Astrocyte of the spinal cord (primary cell): ENCODE results near the gene PLET1.

Source experiments
- DNase-seq: peaks from one replicate; pipeline ENCODE4 v3.0.0; 2011; ENCODE audit warnings: low read depth, low spot score
- H3K4me3 ChIP-seq: 2 replicates; pipeline ENCODE4 v1.5.1; 2011; ENCODE audit warnings: low read depth, mild to moderate bottlenecking, low read length, moderate library complexity
- CTCF ChIP-seq: IDR thresholded peaks from 2 replicates; pipeline ENCODE4 v1.5.1; 2012; ENCODE audit warnings: low read depth, mild to moderate bottlenecking, low read length, inconsistent platforms
- in situ Hi-C: cut with HindIII; loops from 2 replicates; pipeline ENCODE4 v1.10.0; 2017; ENCODE audit warnings: low sequenced_read_pairs

The PLET1 gene

DNA sequence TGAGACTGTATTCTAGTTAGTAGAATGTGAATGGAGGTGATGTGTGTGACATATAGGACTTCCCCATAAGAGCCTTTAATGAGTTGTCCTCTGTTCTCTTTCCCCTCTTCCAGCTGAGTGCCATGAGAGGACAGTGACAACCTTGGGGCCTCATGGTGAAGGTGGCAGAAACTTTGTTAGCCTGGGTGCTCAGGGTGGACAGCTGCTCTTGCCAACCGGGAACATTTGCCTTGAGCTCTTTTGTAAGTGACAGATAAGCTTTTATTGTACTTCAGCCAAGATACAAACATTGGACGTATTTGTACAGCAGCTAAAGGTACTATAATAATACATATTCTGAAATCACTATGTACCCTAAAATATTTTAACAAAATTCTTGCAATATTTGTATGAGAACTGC lies 33.0 kb upstream of the PLET1 start:
- no peak for TF ChIP-seq CTCF

GRCh38 chr11:112292785-112293407 lies 32.2 kb upstream of the PLET1 start:
- peak; percentile 89 for DNase-seq
- no peak overlapping the region for H3K4me3 ChIP-seq
- in situ Hi-C loops = no loop called here
- no peak for TF ChIP-seq CTCF

More for the DNA sequence above, 33.0 kb upstream of the PLET1 start:
- no peak overlapping the region for H3K4me3 ChIP-seq
- in situ Hi-C loops = no loop called here
- no peak for DNase-seq

DNA sequence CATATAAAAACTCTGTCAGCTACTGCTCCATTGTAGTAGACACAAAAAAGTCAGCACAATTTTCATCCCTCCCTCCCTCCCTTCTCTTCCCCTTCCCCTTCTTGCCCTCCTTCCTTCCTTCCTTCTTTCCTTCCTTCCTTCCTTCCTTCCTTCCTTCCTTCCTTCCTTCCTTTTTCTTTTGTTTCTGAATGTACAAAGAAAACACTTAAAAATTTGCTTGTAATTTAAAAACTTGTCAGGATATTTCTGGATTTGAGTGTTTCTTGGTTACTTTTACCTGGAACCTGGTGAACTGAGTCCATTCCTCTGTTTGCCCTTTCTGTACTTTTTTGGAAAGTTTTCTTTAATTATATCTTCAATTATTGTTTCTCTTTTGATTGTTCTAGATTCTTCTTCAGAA lies 31.5 kb upstream of the PLET1 start:
- no peak for TF ChIP-seq CTCF
- DNase-seq = no peak
- H3K4me3 ChIP-seq = no peak overlapping the region
- in situ Hi-C loops = no loop called here

DNA sequence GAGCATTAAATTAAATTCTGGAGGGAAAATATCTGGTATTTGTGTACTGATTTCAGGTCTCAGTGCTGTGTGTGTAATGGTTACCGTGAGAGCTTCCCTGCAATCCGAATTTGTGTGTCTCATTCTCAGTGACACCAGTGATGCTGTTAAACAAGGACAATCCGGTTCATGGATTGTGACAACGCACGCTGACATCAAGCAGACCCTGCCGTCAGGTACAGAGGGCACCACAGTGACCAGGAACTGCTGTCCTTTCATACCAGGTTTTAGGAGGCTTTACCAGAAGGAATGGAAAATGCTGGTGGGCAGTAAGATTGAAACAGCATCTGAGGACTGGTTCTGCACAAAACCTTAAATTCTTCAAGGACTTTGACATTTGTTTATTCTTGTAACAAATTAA lies 30.5 kb upstream of the PLET1 start:
- no peak overlapping the region for H3K4me3 ChIP-seq
- in situ Hi-C loops = no loop called here
- DNase-seq = no peak
- TF ChIP-seq CTCF = no peak

GRCh38 chr11:112290493-112290850 lies 29.8 kb upstream of the PLET1 start:
- in situ Hi-C loops = no loop called here
- DNase-seq = no peak

GRCh38 chr11:112289588-112290492 lies 29.2 kb upstream of the PLET1 start:
- in situ Hi-C loops = no loop called here
- TF ChIP-seq CTCF = peak; percentile 73
- peak overlapping the region; percentile 63 for H3K4me3 ChIP-seq
- peak; percentile 47 for DNase-seq

More at GRCh38 chr11:112290493-112290850, 29.8 kb upstream of the PLET1 start:
- no peak for TF ChIP-seq CTCF
- peak overlapping the region; percentile 63 for H3K4me3 ChIP-seq
